ENCODE measurements around the gene CCL21.
A peak's percentile ranks its signal among the peaks of the same experiment; 100 is the strongest.

The CCL21 gene

DNA sequence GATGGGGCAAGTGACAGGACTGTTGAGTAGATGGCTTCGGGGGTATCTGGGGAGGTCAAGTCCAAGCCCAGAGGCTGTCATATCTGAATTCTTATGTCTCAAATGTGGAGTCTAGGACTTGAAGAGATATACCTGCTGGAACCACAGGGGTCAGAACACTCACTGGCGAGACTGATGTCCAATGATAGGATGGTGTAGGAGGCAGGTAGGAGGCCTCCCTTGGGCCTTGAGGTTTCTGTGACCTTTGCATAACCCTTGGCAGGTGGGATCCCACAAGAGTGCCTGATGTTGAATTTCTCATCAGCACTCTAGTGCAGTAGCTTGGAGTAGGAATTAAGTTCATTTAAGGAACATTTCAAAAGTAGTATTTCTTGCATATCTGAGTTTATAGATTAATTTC is 2.8 kb downstream of the CCL21 start:
- no peak overlapping the region for H3K4me3 ChIP-seq
- TF ChIP-seq, protein P1, sequence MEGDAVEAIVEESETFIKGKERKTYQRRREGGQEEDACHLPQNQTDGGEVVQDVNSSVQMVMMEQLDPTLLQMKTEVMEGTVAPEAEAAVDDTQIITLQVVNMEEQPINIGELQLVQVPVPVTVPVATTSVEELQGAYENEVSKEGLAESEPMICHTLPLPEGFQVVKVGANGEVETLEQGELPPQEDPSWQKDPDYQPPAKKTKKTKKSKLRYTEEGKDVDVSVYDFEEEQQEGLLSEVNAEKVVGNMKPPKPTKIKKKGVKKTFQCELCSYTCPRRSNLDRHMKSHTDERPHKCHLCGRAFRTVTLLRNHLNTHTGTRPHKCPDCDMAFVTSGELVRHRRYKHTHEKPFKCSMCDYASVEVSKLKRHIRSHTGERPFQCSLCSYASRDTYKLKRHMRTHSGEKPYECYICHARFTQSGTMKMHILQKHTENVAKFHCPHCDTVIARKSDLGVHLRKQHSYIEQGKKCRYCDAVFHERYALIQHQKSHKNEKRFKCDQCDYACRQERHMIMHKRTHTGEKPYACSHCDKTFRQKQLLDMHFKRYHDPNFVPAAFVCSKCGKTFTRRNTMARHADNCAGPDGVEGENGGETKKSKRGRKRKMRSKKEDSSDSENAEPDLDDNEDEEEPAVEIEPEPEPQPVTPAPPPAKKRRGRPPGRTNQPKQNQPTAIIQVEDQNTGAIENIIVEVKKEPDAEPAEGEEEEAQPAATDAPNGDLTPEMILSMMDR (IDR thresholded peaks at IDR 0.05), result no peak
- DNase-seq (ENCODE audit: low spot score), result no peak
- no peak overlapping the region for H3K27ac ChIP-seq

DNA sequence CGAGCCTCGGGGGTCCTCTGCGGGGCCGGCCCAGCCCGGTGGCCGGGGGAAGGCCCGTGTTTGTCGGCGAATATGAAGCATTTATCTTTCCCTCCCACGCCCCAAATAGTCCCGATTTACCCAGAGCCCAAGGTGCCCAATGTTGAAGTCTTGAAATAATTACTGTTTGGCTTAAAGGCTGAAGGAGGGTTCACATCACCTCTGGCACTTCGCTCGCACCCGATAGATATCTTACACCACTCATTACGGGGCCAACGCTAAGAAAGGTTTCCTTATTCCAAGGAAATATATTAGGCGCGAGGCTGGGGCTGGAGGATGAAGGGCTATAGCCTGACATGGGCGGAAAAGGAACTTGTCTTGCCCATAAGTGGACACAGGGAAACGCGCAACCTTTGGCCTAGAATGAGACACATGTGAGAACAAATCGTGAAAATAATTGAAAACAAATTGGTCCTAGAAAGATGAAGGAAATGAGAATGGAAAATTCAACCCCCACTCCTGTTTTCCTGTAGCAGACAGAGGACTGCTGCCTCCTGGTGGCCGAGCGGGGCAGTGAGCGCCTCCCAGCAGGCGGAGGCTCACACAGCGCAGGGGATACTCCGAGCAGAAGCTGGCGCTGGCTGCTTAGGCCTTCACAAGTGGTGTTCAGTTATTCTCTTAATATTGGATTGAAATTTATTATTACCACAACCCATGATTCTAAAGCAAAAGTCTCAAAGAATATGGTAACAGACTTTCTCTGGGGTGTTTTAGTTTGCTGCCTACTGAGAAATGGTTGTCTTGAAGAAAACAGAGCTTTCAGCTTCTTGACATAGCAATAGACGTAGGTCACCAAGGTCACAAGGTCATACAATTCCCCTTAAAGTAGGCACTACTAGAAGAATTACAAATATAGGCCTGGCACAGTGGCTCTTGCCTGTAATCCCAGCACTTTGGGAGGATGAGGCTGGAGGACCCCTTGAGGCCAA is 7.9 kb downstream of the CCL21 start:
- TF ChIP-seq, protein P1 (IDR thresholded peaks at IDR 0.05), result peak; percentile 99
- H3K27ac ChIP-seq, result peak overlapping the region; percentile 78 to 91
- peak; percentile 85 for DNase-seq (ENCODE audit: low spot score)
- H3K4me3 ChIP-seq, result peak overlapping the region; percentile 85

DNA sequence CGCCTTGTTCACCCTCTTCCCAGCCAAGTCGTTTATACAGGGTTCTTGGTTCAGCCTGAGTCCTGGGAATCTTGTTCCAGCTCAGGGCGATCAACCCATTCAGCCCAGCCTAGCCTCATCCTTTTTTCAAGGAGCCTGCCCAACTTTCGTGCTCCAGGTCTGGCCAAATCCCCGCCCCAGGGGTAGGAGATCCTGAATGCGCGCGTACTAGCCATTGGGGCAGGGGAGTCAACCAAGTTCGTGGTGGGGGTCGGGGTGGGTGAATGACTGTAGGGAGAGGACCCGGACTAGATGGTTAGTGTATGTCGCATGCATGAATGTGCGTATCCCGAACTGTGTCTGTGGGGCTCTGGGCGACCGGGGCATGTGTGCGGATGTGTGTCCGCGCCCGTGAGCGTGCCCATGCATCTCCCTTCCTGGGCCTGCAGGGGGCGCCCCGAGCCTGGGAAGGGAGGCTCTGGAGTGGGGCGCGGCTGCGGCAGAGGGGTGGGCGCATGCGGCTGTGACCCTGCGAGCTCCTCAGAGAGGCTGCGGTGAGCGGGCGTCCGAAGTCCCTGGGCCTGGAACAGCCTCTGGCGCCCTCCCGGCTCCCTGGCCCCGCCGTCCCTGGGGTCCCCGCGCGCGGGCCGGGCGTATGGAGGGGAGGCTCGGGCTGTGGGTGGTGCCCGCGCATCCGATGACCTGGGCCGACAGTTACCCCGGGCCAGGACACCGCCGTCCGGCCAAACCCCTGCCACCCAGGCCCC is 8.7 kb downstream of the CCL21 start:
- Histone ChIP-seq H3K27ac (peak overlapping the region; percentile 78 to 91), H3K4me3 (peak overlapping the region; percentile 85)
- peak; percentile 84 for DNase-seq (ENCODE audit: low spot score)
- TF ChIP-seq, protein P1 (IDR thresholded peaks at IDR 0.05), result peak; percentile 97

DNA sequence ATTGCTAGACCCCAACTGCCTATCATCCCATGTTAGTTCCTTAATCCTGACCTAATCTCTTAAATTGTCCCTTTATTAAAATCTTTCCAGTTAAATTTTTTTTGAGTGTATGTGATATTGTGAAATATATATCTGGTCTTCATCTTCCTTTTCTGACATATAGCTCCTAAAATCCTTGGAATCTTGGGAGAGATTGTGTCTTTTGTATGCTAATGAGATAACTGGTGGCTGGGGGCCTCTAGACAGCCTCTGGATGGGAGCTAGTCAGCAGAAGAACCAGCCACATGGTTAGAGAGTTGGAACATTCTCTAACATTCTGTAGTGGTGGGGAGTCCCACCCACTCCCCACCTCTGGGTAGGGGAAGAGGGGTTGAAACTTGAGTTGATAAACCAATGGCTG is 15.1 kb downstream of the CCL21 start:
- TF ChIP-seq, protein P1 (IDR thresholded peaks at IDR 0.05), result no peak
- no peak overlapping the region for H3K4me3 ChIP-seq
- H3K27ac ChIP-seq, result no peak overlapping the region
- DNase-seq (ENCODE audit: low spot score), result no peak

DNA sequence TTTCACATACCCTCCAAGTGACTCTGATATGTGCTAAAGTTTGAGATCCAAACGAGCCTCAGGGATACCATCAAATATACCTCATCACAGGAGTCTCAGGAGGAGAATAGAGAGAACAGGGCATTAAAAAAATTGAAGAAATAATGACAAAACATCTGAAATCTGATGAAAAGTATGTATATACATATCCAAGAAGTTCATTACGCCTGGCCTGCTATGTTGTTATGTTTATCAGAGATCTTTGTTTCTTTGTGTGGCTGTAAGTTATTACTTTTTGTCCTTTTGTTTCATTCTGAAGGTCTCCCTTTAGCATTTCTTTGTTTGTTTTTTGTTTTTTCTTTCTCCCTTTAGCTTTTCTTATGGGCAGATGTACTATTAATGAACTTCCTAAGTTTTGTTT is 16.4 kb downstream of the CCL21 start:
- DNase-seq (ENCODE audit: low spot score), result no peak
- Histone ChIP-seq H3K27ac (no peak overlapping the region), H3K4me3 (no peak overlapping the region)
- TF ChIP-seq, protein P1 (IDR thresholded peaks at IDR 0.05), result no peak

DNA sequence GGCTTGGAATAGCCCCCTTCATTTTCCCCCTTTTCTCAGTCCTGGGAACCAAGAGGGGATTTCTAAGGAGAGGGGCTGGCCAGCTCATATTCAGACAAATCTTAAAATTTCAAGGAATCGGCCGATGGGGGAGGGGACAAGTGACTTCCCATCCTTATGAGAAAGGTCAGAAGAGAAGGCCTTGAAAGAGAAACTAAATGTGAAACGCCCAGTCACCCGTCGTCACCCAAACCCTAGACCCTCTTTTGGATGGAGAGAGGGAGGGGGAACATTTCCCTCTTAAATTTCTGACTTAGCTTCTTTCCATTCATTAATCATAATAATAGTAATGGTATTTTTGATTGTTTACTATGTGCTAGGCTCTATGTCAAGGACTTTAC is 18.0 kb downstream of the CCL21 start:
- Histone ChIP-seq H3K4me3 (no peak overlapping the region), H3K27ac (no peak overlapping the region)
- no peak for DNase-seq (ENCODE audit: low spot score)
- TF ChIP-seq, protein P1 (IDR thresholded peaks at IDR 0.05), result no peak

Data from coronary artery (tissue), 2 donors.